NCI-H524 treated with DMSO at 0.1 percent for 48 hours (cell line): ENCODE results near the gene SLC1A3.

Source experiments
- DNase-seq: peaks from one replicate; lab custom pipeline; 2025; lab: John Stamatoyannopoulos, UW

The SLC1A3 gene

DNA sequence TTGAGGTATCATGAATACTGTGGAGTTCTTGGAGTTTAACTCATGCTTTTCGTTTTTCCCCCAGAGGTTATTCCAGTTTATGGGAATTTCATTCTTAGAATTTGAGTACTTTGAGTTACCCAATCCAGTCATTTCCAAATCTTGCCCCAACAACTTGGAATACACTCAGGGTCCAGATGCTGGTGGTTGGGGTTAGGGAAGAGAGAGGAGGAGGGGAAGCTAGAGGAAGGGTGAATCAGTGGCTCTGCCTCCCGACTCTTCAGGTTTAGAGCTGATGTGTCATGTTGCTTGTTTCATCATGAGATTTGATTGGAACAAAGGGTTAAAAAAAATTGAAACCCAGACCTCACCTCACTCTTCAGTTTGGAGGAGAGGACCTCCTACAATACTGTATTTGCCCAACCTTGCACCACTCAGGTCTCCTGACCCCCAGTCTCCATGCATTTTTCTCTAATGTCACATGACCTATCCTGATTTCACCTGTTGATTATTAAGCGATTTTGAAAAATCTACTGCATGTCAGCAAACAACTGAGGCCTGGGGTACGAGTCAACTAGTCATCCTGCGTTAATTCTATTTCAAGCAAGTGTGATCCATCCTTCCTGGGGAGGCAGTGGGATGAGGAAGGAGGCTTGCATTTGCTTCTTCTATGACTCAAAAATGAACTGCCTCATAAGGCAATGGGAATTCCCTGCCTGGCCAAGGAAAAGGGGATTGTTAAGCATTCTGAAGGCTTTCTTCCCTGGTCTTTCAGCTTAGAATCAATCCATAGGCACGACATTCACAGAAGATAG, 6.2 kb upstream of the SLC1A3 start:
- no peak for DNase-seq

DNA sequence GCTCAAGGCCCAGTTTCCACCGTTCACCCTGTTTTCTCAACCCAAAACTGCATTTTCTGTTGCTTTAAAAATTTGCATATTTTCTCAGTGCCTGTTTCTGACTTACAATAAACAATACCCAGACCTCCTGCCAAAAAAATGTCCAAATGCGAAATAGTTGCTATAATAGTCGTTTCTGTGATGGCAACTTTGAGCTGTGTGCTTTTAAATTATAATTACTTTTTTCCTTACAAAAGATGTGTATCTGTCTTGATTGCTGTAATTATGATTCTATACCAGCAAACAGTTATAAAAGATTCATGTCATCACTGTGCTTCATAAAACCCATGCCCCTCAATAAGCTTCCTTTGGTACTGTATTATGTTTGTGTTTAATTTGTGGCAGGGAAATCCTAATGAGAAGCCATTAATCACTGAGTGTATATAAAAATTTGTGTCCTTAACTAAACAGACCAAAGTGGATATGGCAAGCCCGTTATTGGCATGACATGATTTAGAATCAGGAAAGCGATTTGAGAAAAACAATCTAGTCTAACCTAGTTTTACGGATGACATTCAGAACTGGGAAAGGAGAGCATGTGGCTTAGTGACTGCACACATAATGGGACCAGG, 5.4 kb upstream of the SLC1A3 start:
- no peak for DNase-seq

DNA sequence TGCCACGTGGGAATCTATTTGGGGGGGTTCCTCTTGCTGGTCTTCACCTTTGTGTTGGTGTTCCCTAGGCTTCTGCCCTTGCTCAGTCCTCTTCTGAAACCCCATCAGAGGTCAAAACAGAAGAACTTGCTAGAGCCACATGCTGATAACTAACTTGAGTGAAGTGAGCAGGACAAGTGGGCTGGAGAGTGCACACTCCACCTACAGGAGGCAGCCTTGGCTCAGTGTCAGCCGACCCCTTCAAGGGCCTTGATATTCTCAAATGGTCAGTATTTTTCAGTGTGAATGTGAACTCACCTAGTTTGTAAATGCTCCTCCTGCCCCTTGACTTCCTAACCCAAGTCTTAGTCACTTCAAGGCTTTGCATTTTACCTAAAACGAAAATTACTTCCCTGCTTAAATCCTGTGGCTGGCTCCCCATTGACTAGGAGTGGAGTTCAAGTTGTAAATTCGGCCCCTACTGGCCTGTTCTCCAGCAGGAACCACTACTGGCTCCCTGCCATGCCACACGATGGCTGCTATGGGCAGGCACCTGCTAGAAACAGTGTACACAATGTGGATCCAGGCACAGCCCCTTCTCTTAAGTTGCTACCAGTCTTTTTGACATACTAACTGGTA, 3.6 kb upstream of the SLC1A3 start:
- no peak for DNase-seq

DNA sequence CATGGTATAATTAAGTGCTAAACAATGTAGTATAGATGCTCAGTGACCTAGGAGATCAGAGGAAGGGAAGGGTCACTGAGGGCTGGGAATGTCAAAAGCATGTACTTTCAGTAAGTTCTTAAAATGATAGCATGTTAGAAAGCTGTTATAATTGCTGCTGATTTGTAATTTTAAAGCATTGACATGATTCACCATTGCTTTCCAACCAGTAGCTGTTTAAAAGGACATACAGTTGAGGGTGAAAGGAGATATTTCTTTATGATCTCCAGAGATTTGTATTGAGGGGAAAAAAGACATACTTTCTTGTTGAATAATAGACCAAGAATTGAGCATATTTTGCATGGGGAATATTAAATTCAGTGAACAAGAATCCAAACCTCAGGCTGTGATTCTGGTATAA, 1.2 kb upstream of the SLC1A3 start:
- no peak for DNase-seq

DNA sequence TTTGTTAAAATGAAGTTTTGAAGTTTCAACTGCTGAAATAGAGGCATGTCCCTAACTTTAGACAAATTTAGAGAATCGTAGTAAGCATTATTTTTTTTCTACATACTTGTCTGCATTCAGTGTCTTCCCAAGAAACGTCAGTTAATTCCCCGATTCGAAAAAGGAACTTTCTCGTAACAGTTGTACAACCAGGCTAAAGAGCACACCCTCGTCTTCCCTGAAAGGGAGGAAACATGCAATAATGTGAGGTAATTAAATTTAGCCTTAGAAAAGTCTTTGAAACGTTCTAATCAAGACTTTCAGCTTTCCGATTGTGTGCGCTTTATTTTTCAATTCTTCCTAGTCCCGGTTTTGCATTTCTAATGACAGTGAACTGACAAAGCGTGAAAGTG, 374 bp upstream of the SLC1A3 start:
- DNase-seq, result no peak

DNA sequence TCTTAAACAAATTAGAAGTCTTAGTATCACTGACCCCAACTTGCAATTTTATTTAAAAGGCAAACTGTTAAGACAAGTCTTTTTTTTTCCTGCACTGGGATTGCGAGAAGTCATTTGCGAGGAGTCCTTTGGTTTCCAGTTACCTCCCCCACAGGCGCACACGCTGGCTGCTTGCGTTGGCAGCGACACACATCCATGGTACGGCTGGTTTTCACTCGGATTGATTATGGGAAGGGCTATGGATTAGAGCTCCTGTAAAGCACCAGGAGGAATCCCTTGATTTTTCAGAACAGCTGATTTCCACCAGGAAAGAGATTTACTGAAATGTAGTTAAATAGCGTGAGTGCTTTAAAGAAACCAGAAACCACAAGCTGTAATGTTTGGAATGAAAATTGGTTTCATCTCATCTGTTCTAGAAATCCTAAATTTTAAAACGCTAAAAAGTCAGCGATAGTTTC, 737 bp downstream of the SLC1A3 start:
- DNase-seq, result no peak

DNA sequence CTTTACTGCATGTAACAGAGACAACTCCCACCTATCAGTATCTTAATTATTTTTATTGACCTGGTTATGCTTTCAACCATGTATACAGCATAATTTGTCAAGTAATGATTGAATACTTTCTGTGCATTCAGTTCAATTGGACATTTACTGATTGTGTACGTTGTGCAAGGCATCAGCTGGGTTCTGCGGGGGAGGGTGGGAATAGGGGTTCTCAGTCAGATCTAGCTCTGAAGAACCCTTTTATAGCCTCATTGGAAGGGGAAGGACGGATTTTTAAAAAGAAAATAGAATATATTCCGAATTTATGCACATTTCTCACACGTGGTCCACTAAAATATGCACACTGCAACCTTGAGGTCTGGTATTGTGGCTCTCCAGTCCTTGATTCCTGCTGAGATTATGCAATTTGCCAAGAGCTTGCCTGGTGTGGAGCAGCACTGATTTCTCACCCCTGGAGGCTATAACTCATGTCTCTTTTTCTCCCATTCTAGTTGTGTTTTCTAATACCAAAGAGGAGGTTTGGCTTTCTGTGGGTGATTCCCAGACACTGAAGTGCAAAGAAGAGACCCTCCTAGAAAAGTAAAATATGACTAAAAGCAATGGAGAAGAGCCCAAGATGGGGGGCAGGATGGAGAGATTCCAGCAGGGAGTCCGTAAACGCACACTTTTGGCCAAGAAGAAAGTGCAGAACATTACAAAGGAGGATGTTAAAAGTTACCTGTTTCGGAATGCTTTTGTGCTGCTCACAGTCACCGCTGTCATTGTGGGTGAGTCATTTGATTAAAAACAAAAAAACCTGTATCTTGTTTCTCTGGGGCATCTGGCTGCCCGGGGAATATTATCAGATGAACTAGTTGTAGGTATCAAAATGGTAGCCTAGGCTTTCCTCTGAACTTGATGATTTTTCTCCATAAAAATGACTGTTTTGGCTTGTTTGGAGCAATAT, 1.7 kb downstream of the SLC1A3 start:
- no peak for DNase-seq

DNA sequence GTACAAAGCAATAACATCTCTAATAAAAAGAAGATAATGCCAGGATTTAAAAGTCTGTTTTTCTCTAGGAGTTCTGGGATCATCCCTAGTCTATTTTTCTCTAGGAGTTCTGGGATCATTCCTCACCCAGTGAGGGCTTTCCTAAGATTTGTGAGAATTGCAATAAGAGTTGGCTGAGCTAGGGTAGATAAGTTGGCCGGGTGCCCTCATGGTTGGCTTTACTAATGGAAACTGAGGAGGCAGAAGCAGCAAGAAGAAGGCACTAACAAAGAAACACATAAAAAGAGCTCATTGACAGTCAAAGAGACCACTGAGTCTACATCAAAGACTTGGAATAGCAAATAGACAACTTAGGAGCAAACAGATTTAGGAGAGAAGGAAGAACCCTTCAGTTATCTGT, 4.2 kb downstream of the SLC1A3 start:
- no peak for DNase-seq

DNA sequence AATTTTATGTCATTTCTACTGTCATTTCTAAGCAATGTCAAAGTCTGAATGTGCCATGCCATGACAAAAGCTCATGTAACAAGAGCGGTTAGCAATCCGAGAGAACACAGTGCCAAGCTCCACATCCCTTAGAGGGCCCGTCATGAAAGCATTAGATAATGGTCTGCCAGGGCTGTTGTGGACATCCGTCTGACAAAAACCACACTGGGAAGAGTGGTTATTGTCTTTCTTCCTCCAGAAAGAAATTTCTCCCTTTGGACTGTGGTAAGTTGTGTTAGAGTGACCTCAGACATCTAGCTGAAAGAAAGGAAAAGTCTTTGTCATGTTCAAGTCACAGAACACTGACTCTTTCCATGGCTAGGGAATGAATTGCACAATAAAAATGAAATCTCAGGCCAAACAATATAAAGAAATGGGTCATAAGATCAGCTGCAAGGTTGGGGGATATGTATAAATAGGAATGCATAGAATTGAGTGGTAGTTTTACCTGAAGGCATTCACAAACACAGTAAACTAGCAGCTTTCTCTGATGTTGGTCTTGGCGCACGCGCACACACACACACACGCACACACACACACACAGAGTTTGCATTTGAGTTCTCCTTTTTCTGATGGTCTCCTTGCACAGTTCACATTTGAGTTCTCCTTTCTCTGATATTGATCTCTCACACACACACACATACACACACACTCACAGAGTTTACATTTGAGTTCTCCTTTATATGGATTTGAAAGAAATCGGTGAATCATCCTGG, 5.3 kb downstream of the SLC1A3 start:
- no peak for DNase-seq

DNA sequence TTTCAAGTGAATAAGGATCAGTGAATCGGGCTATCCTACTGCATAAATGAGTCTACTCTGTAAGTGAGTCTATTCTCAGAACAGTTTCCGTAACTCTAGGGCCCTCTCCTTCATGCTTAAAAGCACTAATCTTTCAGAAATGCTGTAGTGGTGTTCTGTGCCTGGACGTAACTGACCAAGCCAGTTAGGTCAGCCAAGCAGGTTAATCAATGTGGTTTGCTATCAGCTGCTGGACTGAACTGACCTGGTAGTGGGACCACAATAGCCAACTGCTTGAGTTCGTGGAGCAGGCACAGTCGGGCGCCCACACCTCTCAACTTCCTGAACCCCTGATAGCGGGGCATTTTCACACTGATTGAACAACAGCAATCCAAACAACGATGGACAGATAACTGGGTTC, 6.8 kb downstream of the SLC1A3 start:
- no peak for DNase-seq

DNA sequence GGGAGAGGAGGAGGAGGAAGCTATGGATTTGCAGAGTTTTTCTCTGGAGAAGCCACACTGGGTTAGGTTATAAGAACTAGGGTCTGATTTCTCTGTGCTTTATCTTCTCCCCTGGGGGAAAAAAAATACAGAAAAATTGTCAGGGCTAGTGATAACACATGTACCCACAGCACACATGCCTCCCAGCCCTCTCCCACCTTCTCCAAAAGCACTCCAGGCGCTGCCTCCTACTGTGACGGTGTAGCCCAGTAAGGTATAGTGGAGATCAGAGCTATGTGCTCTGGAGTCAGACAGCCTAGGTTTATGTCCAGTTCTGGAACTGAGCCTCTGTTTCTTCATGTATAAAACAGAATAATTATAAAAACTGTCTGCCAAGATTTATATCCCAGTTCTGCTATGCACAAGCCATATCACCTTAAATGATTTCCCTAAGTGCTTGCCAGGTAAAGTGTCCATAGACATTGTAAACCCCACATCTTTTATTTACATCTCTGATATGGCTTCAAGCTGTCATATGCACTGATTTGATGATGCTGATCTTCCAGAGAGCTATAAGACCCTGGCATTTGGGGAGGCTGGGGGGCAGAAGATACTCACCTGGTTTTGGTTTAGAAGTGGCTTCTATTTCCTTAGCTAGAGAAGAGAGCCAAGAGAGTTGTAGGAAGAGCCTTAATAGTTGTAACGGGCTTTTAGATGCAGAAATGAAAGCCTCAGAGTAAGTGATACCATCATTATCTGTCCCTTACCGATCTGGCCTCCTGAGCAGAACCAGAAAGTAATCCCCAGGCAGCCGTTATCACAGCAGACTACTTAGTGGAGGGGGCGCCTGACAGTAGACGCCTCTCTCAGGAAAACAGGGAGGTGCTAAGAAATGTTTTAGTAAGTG, 7.6 kb downstream of the SLC1A3 start:
- DNase-seq, result no peak

DNA sequence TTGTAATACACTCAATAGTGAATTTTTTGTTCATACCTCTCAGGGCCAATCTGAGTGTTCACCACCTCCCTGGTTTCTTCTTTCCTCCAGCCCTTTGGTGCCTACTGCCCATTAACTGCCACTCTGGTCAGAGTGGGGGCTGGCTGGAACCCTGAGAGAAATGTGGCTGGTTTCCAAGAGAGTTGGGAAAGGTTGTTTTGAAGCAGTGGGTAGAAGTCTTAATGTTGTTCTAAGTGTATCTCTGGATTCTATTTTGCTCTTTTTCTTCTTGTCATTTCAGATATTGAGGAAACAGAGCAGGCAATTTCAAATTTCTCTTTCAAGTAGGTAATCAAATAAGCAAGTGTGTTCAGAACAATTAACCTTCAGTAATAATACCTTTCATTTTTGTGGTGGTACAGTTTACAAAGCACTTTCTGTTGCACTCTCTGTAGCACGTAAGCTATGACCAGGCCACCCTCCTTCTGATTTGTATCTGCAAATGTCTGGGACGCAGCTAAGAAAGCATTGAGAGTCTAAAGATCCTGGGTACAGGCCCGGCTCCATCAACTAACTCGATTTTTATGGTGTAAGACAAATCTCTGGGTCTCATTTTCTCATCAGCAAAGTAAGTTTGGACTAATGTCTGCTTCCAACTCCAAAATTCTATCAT, 8.4 kb downstream of the SLC1A3 start:
- no peak for DNase-seq

DNA sequence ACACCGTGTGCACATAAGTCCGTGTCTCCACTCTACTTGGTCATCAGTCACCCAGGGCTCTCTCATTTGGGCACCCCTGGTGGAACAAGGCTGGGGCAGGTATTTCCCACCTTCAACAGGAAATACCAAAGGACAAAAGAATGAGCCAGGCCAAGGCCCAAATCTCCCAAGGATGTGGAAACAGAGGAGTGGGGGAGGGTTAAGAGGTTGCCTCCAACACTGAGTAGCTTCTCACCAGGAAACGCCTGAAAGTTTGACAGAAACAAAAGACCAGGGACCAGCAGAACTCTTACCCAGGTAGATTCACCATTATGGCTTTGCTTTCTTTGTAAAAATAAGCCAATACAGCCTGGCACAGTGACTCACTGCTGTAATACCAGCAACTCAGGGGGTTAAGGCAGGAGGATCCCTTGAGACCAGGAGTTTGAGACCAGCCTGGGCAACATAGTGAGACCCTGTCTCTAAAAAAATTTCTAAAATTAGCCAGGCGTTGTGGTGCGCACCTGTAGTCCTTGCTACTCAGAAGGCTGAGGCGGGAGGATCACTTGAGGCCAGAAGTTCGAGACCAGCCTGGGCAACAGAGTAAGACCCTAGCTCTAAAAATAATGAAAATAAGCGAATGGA, 12.7 kb downstream of the SLC1A3 start:
- DNase-seq, result no peak

DNA sequence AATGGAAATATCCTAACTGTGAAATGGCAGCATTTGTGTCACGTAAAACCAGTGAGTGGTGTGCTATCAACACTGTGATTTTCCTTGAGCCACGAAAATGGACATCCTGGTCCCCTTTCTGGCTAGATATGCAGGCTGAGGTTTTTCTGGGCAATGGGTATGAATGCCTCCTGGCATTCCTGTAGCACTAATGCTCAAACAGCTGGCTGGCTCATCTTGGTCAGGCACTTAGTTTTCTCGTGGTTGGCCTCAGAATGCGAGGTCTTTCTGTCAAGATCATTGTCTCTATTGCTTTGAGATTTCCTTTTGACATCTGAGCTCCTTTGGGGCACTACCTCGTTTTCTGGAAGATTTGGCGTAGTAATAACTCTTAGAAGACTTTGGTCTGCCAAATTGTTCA, 15.6 kb downstream of the SLC1A3 start:
- DNase-seq, result no peak

DNA sequence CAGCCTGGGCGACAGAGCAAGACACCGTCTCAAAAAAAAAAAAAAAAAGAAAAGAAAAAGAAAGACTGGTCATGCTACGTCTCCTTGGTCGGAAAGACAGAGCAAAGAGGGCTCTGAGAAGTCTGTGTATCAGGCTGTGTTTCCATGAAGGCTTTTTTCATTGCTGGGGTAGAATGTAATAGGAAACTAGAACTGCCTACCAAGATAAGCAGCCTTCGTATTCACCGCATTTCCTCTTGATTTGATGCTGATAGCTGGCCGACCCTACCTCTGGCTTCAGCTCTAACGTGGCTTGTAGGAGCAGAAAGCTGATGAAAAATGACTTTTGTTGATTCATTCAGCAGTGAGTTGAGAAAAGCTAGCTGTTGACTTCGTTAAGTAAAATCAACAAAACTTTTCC, 17.4 kb downstream of the SLC1A3 start:
- DNase-seq, result no peak

DNA sequence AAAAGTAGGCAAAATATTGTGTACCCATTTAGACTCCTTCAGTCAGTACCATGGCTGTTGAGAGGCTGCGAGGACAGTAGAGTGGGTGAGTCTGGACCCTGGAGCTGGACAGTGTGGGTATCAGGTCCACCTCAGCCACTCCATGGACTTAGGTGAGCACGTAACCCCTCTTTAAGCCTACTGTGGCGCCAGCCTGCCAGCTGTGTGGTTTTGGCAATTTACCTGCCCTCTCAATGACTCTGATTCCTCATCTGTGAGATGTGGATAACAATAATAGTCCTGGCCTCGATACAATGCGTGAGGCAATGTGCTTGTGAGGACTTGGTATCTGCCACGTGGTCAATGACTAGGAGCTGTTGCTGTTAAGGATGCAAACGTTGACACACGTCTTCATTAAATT, 17.9 kb downstream of the SLC1A3 start:
- DNase-seq, result no peak

DNA sequence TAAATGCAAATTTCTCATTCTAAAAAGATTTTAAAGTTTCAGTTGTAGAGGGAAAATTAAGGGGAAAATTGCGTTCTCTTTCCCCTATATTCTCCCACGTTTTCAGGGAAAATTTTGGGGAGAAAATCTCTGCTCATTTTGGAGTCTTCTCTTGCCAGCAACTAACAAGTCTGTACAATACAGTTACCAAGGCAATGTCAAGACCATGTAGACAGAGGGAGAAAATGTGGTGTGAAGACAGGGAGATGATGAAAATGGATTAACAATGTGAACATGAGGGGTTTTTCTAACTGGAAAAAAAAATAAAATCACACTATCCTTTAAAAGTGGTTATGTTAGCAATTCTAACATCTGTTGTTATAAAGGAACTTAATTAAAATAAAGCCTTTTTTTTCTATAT, 22.3 kb downstream of the SLC1A3 start:
- DNase-seq, result no peak

DNA sequence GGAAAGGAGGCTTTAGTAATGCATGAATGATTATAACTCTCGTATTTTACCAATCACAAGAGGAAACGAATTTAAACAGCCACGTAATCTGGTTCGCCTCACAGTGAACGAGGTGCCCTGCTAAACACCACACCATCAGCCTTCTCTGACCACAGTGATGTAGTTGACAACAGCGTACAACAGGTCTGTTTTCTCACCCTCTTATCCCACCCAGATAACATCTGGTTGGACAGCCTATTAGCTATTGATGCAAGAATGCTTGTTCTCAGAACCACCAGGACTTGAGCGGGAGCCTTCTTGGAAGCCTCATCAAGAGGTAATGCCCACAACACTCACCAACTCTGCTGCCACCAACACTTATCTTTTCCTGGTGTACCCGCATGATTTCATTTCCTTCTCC, 23.3 kb downstream of the SLC1A3 start:
- DNase-seq, result no peak
